WTC11 (cell line): ENCODE measurements around the gene FOXP1. TPM values are rescaled to one million over a fixed set of nuclear protein-coding genes. Genes with fewer than 3 reads are reported as not detected.

Experiments used
- ATAC-seq: fragments of 200-7000 bp; cut with Tn5 transposase; 2 replicates; pipeline ENCODE4 v1.10.0; 2021; ENCODE audit warnings: mild to moderate bottlenecking, moderate library complexity
- Bru-seq: library from RNA; stranded (reverse); fragments of 400-500 nt; gene quantifications from one replicate; lab custom pipeline; 2021; lab: Mats Ljungman, UMichigan
- CTCF ChIA-PET: fragments of 300-600 bp; sonication (Branson Sonifier 250); formaldehyde crosslinking; loops from one replicate; lab custom pipeline; 2021; ENCODE audit warnings: antibody characterized with exemption; lab: Charles Lee
- POLR2A ChIA-PET: fragments of 350-600 bp; sonication (Branson Sonifier 250); formaldehyde crosslinking; loops from one replicate; lab custom pipeline; 2021; ENCODE audit warnings: antibody characterized with exemption; lab: Charles Lee
- DNase-seq: peaks from one replicate; pipeline ENCODE4 v3.0.0; 2021; ENCODE audit warnings: low spot score
- H3K27ac Mint-ChIP-seq: 2 replicates; pipeline ENCODE4 v1.8.0; 2021; ENCODE audit warnings: mixed read lengths
- H3K27me3 Mint-ChIP-seq: 2 replicates; pipeline ENCODE4 v1.8.0; 2021; ENCODE audit warnings: low read depth, mild to moderate bottlenecking, moderate library complexity, mixed read lengths
- H3K36me3 Mint-ChIP-seq: 2 replicates; pipeline ENCODE4 v1.8.0; 2021; ENCODE audit warnings: mixed read lengths
- H3K4me1 Mint-ChIP-seq: 2 replicates; pipeline ENCODE4 v1.8.0; 2022; ENCODE audit warnings: mixed read lengths
- H3K4me3 Mint-ChIP-seq: 2 replicates; pipeline ENCODE4 v1.8.0; 2021; ENCODE audit warnings: mild to moderate bottlenecking, moderate library complexity, mixed read lengths
- H3K9me3 Mint-ChIP-seq: 2 replicates; pipeline ENCODE4 v1.8.0; 2021; ENCODE audit warnings: mixed read lengths
- FOXP1 ChIP-seq: sonication (generic); formaldehyde crosslinking; IDR thresholded peaks from 2 replicates; pipeline ENCODE4 v1.8.0; 2022; ENCODE audit warnings: missing genetic modification reagents, mild to moderate bottlenecking, moderate library complexity, borderline replicate concordance
- GABPB1 ChIP-seq: sonication (generic); formaldehyde crosslinking; IDR thresholded peaks from 2 replicates; pipeline ENCODE4 v1.8.1; 2023; ENCODE audit warnings: mild to moderate bottlenecking, missing genetic modification reagents
- HMGA2 ChIP-seq: fragments of 250-450 bp; sonication (Bioruptor Pico); IDR thresholded peaks from 2 replicates; pipeline ENCODE4 v1.4.0; 2021; ENCODE audit warnings: mild to moderate bottlenecking, moderate library complexity
- NR1H2 ChIP-seq: sonication (generic); formaldehyde crosslinking; IDR thresholded peaks from 2 replicates; pipeline ENCODE4 v1.9.0; 2021; ENCODE audit warnings: mild to moderate bottlenecking, moderate library complexity, missing genetic modification reagents
- TCF7 ChIP-seq: sonication (generic); formaldehyde crosslinking; IDR thresholded peaks from 2 replicates; pipeline ENCODE4 v1.8.0; 2022; ENCODE audit warnings: mild to moderate bottlenecking, low read depth, missing genetic modification reagents, moderate library complexity
- TP53 ChIP-seq: sonication (generic); formaldehyde crosslinking; IDR thresholded peaks from 2 replicates; pipeline ENCODE4 v1.8.1; 2023; ENCODE audit warnings: mild to moderate bottlenecking, missing genetic modification reagents
- ZNF219 ChIP-seq: sonication (generic); formaldehyde crosslinking; IDR thresholded peaks from 2 replicates; pipeline ENCODE4 v1.8.0; 2023; ENCODE audit warnings: missing genetic modification reagents, mild to moderate bottlenecking, borderline replicate concordance
- long read RNA-seq, 3 experiments: library from RNA in 1 of 3; library from capped mRNA in 1 of 3; library from polyadenylated mRNA in 1 of 3; unstranded in 2 of 3; stranded (forward) in 1 of 3; transcript quantifications; one replicate each; pipeline ENCODE4 v2.0.0, GENCODE V29; 2021
- total RNA-seq: library from RNA; stranded (reverse); gene quantifications from 3 replicates; pipeline ENCODE4 v1.2.3, GENCODE V29; 2021
- TF ChIP-seq, protein P1 (sequence below): sonication (generic); formaldehyde crosslinking; IDR thresholded peaks from 2 replicates; pipeline ENCODE4 v1.8.1; 2023; ENCODE audit warnings: mild to moderate bottlenecking, missing genetic modification reagents
- TF ChIP-seq, protein P2 (sequence below): sonication (generic); formaldehyde crosslinking; IDR thresholded peaks from 2 replicates; pipeline ENCODE4 v1.8.1; 2023; ENCODE audit warnings: mild to moderate bottlenecking, missing genetic modification reagents, borderline replicate concordance
- TF ChIP-seq, protein P3 (sequence below): sonication (generic); formaldehyde crosslinking; IDR thresholded peaks from 2 replicates; pipeline ENCODE4 v1.8.0; 2022; ENCODE audit warnings: mild to moderate bottlenecking, missing genetic modification reagents
- TF ChIP-seq, protein P4 (sequence below): sonication (generic); formaldehyde crosslinking; IDR thresholded peaks from 2 replicates; pipeline ENCODE4 v1.8.1; 2023; ENCODE audit warnings: mild to moderate bottlenecking, missing genetic modification reagents, moderate library complexity
- TF ChIP-seq, protein P5 (sequence below): sonication (generic); formaldehyde crosslinking; IDR thresholded peaks from 2 replicates; pipeline ENCODE4 v1.8.1; 2022; ENCODE audit warnings: low read depth, mild to moderate bottlenecking, moderate library complexity, missing genetic modification reagents, borderline replicate concordance
- TF ChIP-seq, protein P6 (sequence below): fragments of 250-450 bp; sonication (Bioruptor Pico); IDR thresholded peaks from 2 replicates; pipeline ENCODE4 v1.8.0; 2021; ENCODE audit warnings: mild to moderate bottlenecking

FOXP1 gene
- total RNA-seq (24.7 to 25.8 TPM (median 25.2 TPM) in 3 replicates), Bru-seq, nascent RNA (percentile 78 among the genes with signal in this experiment)
- long read RNA-seq, experiment 1, transcript FOXP1-271 (2 exons, 2,227 nt) = major isoform, 6 of 21 reads
- long read RNA-seq, experiment 1, partial matches to known transcripts = 1 of 21 reads
- long read RNA-seq, experiment 1, other reads (novel, unspliced or antisense) = 13 of 21 reads
- long read RNA-seq, experiment 2, partial matches to known transcripts = 0 of 2 reads
- long read RNA-seq, experiment 2, other reads (novel, unspliced or antisense) = 1 of 2 reads
- long read RNA-seq, experiment 3, partial matches to known transcripts = 1 of 8 reads
- long read RNA-seq, experiment 3, other reads (novel, unspliced or antisense) = 6 of 8 reads

DNA sequence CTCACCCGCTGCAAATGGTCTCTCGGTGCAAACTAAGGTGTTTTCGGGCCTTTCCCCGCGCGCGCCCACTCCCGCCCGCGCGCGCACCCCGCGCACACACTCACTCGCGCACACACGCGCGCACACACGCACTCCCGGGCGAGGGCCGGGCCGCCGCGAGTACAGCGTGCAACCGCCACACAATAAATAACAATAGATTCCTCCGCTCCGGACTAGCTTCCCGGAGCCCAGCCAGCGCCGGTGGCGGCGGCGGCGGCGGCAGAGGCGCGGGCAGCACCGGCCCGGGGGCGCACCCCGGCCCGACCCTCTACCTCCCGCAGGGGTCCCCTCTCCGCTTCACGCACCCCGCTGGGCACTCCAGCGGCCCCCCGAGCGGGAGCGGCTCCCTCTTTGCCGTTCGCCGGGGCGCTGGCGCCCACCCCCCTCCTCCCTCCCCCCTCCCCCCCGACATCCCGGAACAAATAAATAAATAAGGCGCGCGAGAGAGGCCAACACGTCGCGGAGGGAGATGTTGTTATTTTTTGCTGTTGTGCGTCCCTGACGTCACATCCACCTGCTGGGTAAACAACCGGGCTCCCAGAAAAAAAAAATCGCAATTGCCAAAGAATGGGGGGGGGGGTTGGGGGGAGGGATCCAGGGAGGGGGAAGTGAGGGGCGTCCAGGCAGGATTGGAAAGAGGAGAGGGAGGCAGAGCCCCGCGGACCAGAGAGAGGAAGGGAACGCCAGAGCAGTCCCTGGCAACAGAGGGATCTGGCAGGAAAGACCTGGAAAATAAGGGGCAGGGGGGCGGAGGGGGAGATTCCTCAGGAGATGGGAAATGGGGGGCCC is at the start of gene FOXP1:
FOXP1 (minus strand) TSS at position 163 of the 828 bp plus-strand sequence. CDS start 385,347 bp downstream, outside the sequence.
- peaks cover 29% of the 10 kb centered on the region for H3K27me3 Mint-ChIP-seq
- ATAC-seq (peak; percentile 37), DNase-seq (peak; percentile 70)
- TF ChIP-seq, protein P1, sequence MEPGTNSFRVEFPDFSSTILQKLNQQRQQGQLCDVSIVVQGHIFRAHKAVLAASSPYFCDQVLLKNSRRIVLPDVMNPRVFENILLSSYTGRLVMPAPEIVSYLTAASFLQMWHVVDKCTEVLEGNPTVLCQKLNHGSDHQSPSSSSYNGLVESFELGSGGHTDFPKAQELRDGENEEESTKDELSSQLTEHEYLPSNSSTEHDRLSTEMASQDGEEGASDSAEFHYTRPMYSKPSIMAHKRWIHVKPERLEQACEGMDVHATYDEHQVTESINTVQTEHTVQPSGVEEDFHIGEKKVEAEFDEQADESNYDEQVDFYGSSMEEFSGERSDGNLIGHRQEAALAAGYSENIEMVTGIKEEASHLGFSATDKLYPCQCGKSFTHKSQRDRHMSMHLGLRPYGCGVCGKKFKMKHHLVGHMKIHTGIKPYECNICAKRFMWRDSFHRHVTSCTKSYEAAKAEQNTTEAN (CRISPR knock-in tag) = peak; percentile 53; the same call in 1 of the 2 replicates
- TF ChIP-seq FOXP1 = 0 out of 2 replicates have a peak, but pooled peaks have one; percentile 38
- TF ChIP-seq, protein P2, sequence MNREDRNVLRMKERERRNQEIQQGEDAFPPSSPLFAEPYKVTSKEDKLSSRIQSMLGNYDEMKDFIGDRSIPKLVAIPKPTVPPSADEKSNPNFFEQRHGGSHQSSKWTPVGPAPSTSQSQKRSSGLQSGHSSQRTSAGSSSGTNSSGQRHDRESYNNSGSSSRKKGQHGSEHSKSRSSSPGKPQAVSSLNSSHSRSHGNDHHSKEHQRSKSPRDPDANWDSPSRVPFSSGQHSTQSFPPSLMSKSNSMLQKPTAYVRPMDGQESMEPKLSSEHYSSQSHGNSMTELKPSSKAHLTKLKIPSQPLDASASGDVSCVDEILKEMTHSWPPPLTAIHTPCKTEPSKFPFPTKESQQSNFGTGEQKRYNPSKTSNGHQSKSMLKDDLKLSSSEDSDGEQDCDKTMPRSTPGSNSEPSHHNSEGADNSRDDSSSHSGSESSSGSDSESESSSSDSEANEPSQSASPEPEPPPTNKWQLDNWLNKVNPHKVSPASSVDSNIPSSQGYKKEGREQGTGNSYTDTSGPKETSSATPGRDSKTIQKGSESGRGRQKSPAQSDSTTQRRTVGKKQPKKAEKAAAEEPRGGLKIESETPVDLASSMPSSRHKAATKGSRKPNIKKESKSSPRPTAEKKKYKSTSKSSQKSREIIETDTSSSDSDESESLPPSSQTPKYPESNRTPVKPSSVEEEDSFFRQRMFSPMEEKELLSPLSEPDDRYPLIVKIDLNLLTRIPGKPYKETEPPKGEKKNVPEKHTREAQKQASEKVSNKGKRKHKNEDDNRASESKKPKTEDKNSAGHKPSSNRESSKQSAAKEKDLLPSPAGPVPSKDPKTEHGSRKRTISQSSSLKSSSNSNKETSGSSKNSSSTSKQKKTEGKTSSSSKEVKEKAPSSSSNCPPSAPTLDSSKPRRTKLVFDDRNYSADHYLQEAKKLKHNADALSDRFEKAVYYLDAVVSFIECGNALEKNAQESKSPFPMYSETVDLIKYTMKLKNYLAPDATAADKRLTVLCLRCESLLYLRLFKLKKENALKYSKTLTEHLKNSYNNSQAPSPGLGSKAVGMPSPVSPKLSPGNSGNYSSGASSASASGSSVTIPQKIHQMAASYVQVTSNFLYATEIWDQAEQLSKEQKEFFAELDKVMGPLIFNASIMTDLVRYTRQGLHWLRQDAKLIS = no peak
- TF ChIP-seq, protein P3, sequence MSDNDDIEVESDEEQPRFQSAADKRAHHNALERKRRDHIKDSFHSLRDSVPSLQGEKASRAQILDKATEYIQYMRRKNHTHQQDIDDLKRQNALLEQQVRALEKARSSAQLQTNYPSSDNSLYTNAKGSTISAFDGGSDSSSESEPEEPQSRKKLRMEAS (CRISPR knock-in tag) = 0 out of 2 replicates have a peak, but pooled peaks have one; percentile 16
- TF ChIP-seq NR1H2 = no peak
- ChIA-PET CTCF (interaction anchor here (1.8 kb wide), 2 partner anchors 74 to 187 kb away, joined by 4 to 6 read pairs; no protein-coding TSS in a partner anchor), POLR2A (interaction anchor here (1.8 kb wide), 1 partner anchor 452 kb away, joined by 4 read pairs; no protein-coding TSS in a partner anchor)
- H3K36me3 Mint-ChIP-seq = no peaks in the 10 kb centered on the region
- peak within 1 kb of the TSS; percentile 87 for H3K4me3 Mint-ChIP-seq
- peak within 1 kb of the TSS; percentile 95 for H3K27ac Mint-ChIP-seq
- peaks cover 44% of the 10 kb centered on the region for H3K4me1 Mint-ChIP-seq
- no peaks in the 10 kb centered on the region for H3K9me3 Mint-ChIP-seq

DNA sequence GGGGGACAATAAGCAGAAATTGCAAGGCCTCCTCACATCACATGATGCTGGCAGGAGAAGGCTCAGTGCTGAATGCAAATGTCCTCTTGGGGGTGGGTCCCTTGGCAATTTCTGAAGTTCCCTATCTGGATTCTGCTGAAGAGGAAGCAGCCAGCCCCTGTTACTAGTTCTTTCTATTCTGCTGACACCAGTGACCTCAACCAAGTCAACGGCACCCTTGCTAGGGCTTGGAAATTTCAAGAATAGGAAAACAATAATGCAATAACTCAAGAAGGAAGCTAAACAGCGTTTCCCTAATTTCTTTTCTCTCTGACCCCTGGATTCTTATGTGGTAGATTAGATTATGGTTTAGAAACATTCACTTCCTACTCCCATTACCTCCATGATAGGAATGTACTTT is 46.2 kb upstream of the FOXP1 start:
- H3K4me3 Mint-ChIP-seq = no peak overlapping the region

More for the DNA sequence above, 46.2 kb upstream of the FOXP1 start:
- CTCF ChIA-PET = no interaction called here
- H3K4me1 Mint-ChIP-seq = no peaks in the 10 kb centered on the region
- H3K27me3 Mint-ChIP-seq = no peaks in the 10 kb centered on the region
- peaks cover 18% of the 10 kb centered on the region for H3K9me3 Mint-ChIP-seq
- POLR2A ChIA-PET = no interaction called here
- no peak for ATAC-seq
- H3K27ac Mint-ChIP-seq = no peak overlapping the region
- no peaks in the 10 kb centered on the region for H3K36me3 Mint-ChIP-seq
- TF ChIP-seq GABPB1 (CRISPR knock-in tag) (no peak), HMGA2 (CRISPR knock-in tag) (no peak), TP53 (no peak), ZNF219 (CRISPR knock-in tag) (no peak), TCF7 (CRISPR knock-in tag) (no peak)
- TF ChIP-seq, protein P4, sequence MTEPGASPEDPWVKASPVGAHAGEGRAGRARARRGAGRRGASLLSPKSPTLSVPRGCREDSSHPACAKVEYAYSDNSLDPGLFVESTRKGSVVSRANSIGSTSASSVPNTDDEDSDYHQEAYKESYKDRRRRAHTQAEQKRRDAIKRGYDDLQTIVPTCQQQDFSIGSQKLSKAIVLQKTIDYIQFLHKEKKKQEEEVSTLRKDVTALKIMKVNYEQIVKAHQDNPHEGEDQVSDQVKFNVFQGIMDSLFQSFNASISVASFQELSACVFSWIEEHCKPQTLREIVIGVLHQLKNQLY = no peak
- TF ChIP-seq, protein P5, sequence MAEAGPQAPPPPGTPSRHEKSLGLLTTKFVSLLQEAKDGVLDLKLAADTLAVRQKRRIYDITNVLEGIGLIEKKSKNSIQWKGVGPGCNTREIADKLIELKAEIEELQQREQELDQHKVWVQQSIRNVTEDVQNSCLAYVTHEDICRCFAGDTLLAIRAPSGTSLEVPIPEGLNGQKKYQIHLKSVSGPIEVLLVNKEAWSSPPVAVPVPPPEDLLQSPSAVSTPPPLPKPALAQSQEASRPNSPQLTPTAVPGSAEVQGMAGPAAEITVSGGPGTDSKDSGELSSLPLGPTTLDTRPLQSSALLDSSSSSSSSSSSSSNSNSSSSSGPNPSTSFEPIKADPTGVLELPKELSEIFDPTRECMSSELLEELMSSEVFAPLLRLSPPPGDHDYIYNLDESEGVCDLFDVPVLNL (CRISPR knock-in tag) = no peak
- TF ChIP-seq, protein P6, sequence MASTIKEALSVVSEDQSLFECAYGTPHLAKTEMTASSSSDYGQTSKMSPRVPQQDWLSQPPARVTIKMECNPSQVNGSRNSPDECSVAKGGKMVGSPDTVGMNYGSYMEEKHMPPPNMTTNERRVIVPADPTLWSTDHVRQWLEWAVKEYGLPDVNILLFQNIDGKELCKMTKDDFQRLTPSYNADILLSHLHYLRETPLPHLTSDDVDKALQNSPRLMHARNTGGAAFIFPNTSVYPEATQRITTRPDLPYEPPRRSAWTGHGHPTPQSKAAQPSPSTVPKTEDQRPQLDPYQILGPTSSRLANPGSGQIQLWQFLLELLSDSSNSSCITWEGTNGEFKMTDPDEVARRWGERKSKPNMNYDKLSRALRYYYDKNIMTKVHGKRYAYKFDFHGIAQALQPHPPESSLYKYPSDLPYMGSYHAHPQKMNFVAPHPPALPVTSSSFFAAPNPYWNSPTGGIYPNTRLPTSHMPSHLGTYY (CRISPR knock-in tag) = no peak
- TF ChIP-seq, protein P2 = no peak
- DNase-seq = no peak
